HEK293 (cell line): Measurements from ENCODE around the gene TMEM114.
A peak's percentile ranks its signal among the peaks of the same experiment; 100 is the strongest.

Experiments
- CTCF ChIA-PET: fragments of 350-600 bp; formaldehyde crosslinking; extraction: SDS; loops from one replicate; lab custom pipeline; 2021; ENCODE audit warnings: antibody characterized with exemption; lab: Yijun Ruan, JAX
- POLR2A ChIA-PET: fragments of 300-600 bp; formaldehyde crosslinking; extraction: SDS; loops from one replicate; lab custom pipeline; 2020; ENCODE audit warnings: antibody characterized with exemption, inconsistent platforms; lab: Yijun Ruan, JAX
- H3K27ac ChIP-seq: fragments of 200-500 bp; sonication (Bioruptor generic); 2 replicates; pipeline ENCODE4 v1.5.1; 2014; ENCODE audit warnings: low read depth, low read length, control low read depth, inconsistent platforms; ENCODE audit errors: extremely low read depth
- H3K36me3 ChIP-seq, 2 experiments: fragments of 200-500 bp in 1 of 2; sonication (Bioruptor generic) in 1 of 2; 1 replicate in 1 of 2; 2 replicates in 1 of 2; pipeline ENCODE4 v1.5.1; 2014 to 2017; ENCODE audit warnings: inconsistent platforms in 2 of 2, low read length in 2 of 2; ENCODE audit not compliant: control insufficient read depth in 2 of 2, insufficient read depth in 1 of 2
- H3K4me1 ChIP-seq: fragments of 200-500 bp; sonication (Bioruptor generic); 2 replicates; pipeline ENCODE4 v1.5.1; 2014; ENCODE audit warnings: mild to moderate bottlenecking, low read length, inconsistent platforms; ENCODE audit not compliant: control insufficient read depth, insufficient read depth
- H3K4me3 ChIP-seq: 2 replicates; pipeline ENCODE4 v1.5.1; 2011; ENCODE audit warnings: low read depth, mild to moderate bottlenecking, control low read depth, low read length, moderate library complexity
- H3K9me3 ChIP-seq: fragments of 200-500 bp; sonication (Bioruptor generic); 2 replicates; pipeline ENCODE4 v1.5.1; 2014; ENCODE audit warnings: low read depth, low read length, inconsistent platforms; ENCODE audit not compliant: control insufficient read depth, insufficient read depth
- GLI2 ChIP-seq: fragments of 450-650 bp; formaldehyde crosslinking; IDR thresholded peaks from 2 replicates; pipeline ENCODE4; 2017; ENCODE audit warnings: missing biosample characterization, missing genetic modification characterization, low read depth, borderline replicate concordance
- IKZF3 ChIP-seq: fragments of 450-650 bp; IDR thresholded peaks from 2 replicates; pipeline ENCODE4 v1.5.0; 2018; ENCODE audit warnings: missing biosample characterization, mild to moderate bottlenecking, missing genetic modification characterization, moderate library complexity
- KLF1 ChIP-seq: fragments of 450-650 bp; formaldehyde crosslinking; IDR thresholded peaks from 2 replicates; pipeline ENCODE4 v1.5.1; 2016; ENCODE audit warnings: missing biosample characterization, missing genetic modification characterization
- PRDM2 ChIP-seq: fragments of 450-650 bp; formaldehyde crosslinking; IDR thresholded peaks from 2 replicates; pipeline ENCODE4 v1.5.1; 2016; ENCODE audit warnings: missing biosample characterization, missing genetic modification characterization, borderline replicate concordance
- PRDM6 ChIP-seq: fragments of 450-650 bp; formaldehyde crosslinking; IDR thresholded peaks from 2 replicates; pipeline ENCODE4 v1.5.1; 2017; ENCODE audit warnings: missing biosample characterization, missing genetic modification characterization
- SP2 ChIP-seq: fragments of 450-650 bp; formaldehyde crosslinking; IDR thresholded peaks from 2 replicates; pipeline ENCODE4 v1.5.1; 2016; ENCODE audit warnings: missing biosample characterization, missing genetic modification characterization
- TCF7L2 ChIP-seq: IDR thresholded peaks from 2 replicates; pipeline ENCODE4 v1.6.1; 2011; ENCODE audit warnings: low read depth, mild to moderate bottlenecking, inconsistent platforms, low read length, moderate library complexity, borderline replicate concordance
- ZBTB21 ChIP-seq: fragments of 450-650 bp; formaldehyde crosslinking; IDR thresholded peaks from 2 replicates; pipeline ENCODE4 v1.5.1; 2017; ENCODE audit warnings: missing biosample characterization, missing genetic modification characterization
- ZIC2 ChIP-seq: fragments of 450-650 bp; formaldehyde crosslinking; IDR thresholded peaks from 2 replicates; pipeline ENCODE4 v1.5.1; 2016; ENCODE audit warnings: missing biosample characterization, missing genetic modification characterization
- ZNF10 ChIP-seq: fragments of 450-650 bp; formaldehyde crosslinking; IDR thresholded peaks from 2 replicates; pipeline ENCODE4 v1.5.1; 2017; ENCODE audit warnings: missing biosample characterization, missing genetic modification characterization
- ZNF133 ChIP-seq: fragments of 450-650 bp; formaldehyde crosslinking; IDR thresholded peaks from 2 replicates; pipeline ENCODE4 v1.5.1; 2016; ENCODE audit warnings: missing biosample characterization, missing genetic modification characterization
- ZNF426 ChIP-seq: fragments of 450-650 bp; formaldehyde crosslinking; IDR thresholded peaks from 2 replicates; pipeline ENCODE4 v1.5.1; 2017; ENCODE audit warnings: missing biosample characterization, missing genetic modification characterization, mild to moderate bottlenecking, inconsistent platforms, moderate library complexity
- ZNF514 ChIP-seq: fragments of 450-650 bp; formaldehyde crosslinking; IDR thresholded peaks from 2 replicates; pipeline ENCODE4 v1.5.1; 2016; ENCODE audit warnings: missing biosample characterization, missing genetic modification characterization
- ZNF768 ChIP-seq: fragments of 450-650 bp; formaldehyde crosslinking; IDR thresholded peaks from 2 replicates; pipeline ENCODE4 v1.5.1; 2018; ENCODE audit warnings: missing biosample characterization, mild to moderate bottlenecking, missing genetic modification characterization
- ZSCAN16 ChIP-seq: fragments of 450-650 bp; formaldehyde crosslinking; IDR thresholded peaks from 2 replicates; pipeline ENCODE4 v1.5.1; 2016; ENCODE audit warnings: missing biosample characterization, missing genetic modification characterization
- TF ChIP-seq, protein P1 (sequence below): fragments of 450-650 bp; formaldehyde crosslinking; IDR thresholded peaks from 2 replicates; pipeline ENCODE4 v1.5.1; 2017; ENCODE audit warnings: missing biosample characterization, missing genetic modification characterization
- TF ChIP-seq, protein P2 (sequence below): sonication (generic); formaldehyde crosslinking; IDR thresholded peaks from 2 replicates; pipeline ENCODE4 v1.8.1; 2022; ENCODE audit warnings: mild to moderate bottlenecking, moderate library complexity, missing genetic modification reagents
- TF ChIP-seq, protein P3 (sequence below): fragments of 450-650 bp; formaldehyde crosslinking; IDR thresholded peaks from 2 replicates; pipeline ENCODE4 v1.5.1; 2016; ENCODE audit warnings: missing biosample characterization, missing genetic modification characterization

TMEM114 gene

DNA sequence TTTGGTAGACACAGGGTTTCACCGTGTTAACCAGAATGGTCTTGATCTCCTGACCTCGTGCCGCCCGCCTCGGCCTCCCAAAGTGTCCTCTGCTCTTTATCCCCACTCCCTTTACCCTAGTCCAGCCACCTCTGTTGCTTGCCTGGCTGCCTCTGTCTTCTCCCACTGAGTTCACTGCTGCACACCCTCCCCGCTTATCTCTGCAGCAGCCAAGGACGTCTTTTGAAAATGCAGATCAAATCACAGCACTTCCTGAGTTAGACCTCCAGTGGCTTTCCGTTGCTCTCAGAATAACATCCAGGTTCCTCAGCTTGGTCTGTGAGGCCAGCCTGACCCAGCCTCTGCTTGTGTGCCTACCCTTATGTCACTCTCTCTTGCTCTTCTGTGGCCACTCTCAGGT lies 36.6 kb upstream of the TMEM114 start:
- POLR2A ChIA-PET: no interaction called here
- Histone ChIP-seq H3K9me3 (no peaks in the 10 kb centered on the region), H3K27ac (no peak overlapping the region), H3K36me3 (peaks cover 19 to 75% of the 10 kb centered on the region in 2 experiments; a peak in 2 of 3 replicates)
- TF ChIP-seq, protein P1, sequence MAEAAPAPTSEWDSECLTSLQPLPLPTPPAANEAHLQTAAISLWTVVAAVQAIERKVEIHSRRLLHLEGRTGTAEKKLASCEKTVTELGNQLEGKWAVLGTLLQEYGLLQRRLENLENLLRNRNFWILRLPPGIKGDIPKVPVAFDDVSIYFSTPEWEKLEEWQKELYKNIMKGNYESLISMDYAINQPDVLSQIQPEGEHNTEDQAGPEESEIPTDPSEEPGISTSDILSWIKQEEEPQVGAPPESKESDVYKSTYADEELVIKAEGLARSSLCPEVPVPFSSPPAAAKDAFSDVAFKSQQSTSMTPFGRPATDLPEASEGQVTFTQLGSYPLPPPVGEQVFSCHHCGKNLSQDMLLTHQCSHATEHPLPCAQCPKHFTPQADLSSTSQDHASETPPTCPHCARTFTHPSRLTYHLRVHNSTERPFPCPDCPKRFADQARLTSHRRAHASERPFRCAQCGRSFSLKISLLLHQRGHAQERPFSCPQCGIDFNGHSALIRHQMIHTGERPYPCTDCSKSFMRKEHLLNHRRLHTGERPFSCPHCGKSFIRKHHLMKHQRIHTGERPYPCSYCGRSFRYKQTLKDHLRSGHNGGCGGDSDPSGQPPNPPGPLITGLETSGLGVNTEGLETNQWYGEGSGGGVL (tag by site-specific recombination): no peak
- TF ChIP-seq ZNF10 (tag by site-specific recombination): no peak
- TF ChIP-seq TCF7L2: no peak
- no peak for TF ChIP-seq GLI2 (tag by site-specific recombination)
- TF ChIP-seq, all 188 proteins: peak for 0
- CTCF ChIA-PET: no interaction called here
- no peak overlapping the region for H3K4me3 ChIP-seq
- H3K4me1 ChIP-seq: peaks cover 4% of the 10 kb centered on the region; the same call in 1 of the 2 replicates

- Histone ChIP-seq H3K27ac (no peak overlapping the region), H3K4me3 (no peak overlapping the region), H3K36me3 (peaks cover 19 to 62% of the 10 kb centered on the region in 2 experiments; a peak in 2 of 3 replicates), H3K9me3 (no peaks in the 10 kb centered on the region), H3K4me1 (peaks cover 4% of the 10 kb centered on the region; the same call in 1 of the 2 replicates)
- ChIA-PET CTCF (interaction anchor here (0.7 to 1.2 kb wide), 2 partner anchors 10 to 802 kb away, joined by 3 read pairs; no protein-coding TSS in a partner anchor), POLR2A (no interaction called here)
- TF ChIP-seq ZSCAN16 (tag by site-specific recombination): no peak
- TF ChIP-seq ZNF768 (tag by site-specific recombination): no peak
- TF ChIP-seq ZIC2 (tag by site-specific recombination): no peak
- TF ChIP-seq KLF1 (tag by site-specific recombination): no peak
These were observed 35.3 kb upstream of the TMEM114 start for GRCh38 chr16:8625491-8626087.

- CTCF ChIA-PET: interaction anchor here (0.6 to 1.7 kb wide), 3 partner anchors 9 to 56 kb away, joined by 3 to 5 read pairs (median 3); no protein-coding TSS in a partner anchor
- POLR2A ChIA-PET: no interaction called here
- Histone ChIP-seq H3K4me1 (peaks cover 4% of the 10 kb centered on the region; the same call in 1 of the 2 replicates), H3K4me3 (no peak overlapping the region), H3K36me3 (peaks cover 14 to 42% of the 10 kb centered on the region in 2 experiments; a peak in 2 of 3 replicates), H3K27ac (no peak overlapping the region), H3K9me3 (no peaks in the 10 kb centered on the region)
- TF ChIP-seq PRDM6 (tag by site-specific recombination): no peak
- TF ChIP-seq SP2 (tag by site-specific recombination): no peak
- no peak for TF ChIP-seq ZNF768 (tag by site-specific recombination)
- TF ChIP-seq, protein P2, sequence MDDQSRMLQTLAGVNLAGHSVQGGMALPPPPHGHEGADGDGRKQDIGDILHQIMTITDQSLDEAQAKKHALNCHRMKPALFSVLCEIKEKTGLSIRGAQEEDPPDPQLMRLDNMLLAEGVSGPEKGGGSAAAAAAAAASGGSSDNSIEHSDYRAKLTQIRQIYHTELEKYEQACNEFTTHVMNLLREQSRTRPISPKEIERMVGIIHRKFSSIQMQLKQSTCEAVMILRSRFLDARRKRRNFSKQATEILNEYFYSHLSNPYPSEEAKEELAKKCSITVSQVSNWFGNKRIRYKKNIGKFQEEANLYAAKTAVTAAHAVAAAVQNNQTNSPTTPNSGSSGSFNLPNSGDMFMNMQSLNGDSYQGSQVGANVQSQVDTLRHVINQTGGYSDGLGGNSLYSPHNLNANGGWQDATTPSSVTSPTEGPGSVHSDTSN (CRISPR knock-in tag): no peak
- no peak for TF ChIP-seq PRDM2 (tag by site-specific recombination)
- TF ChIP-seq, protein P3, sequence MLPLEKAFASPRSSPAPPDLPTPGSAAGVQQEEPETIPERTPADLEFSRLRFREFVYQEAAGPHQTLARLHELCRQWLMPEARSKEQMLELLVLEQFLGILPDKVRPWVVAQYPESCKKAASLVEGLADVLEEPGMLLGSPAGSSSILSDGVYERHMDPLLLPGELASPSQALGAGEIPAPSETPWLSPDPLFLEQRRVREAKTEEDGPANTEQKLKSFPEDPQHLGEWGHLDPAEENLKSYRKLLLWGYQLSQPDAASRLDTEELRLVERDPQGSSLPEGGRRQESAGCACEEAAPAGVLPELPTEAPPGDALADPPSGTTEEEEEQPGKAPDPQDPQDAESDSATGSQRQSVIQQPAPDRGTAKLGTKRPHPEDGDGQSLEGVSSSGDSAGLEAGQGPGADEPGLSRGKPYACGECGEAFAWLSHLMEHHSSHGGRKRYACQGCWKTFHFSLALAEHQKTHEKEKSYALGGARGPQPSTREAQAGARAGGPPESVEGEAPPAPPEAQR: no peak
- peak; percentile 66 for TF ChIP-seq ZBTB21
- no peak for TF ChIP-seq ZNF426 (tag by site-specific recombination)
- peak; percentile 67; the same call in 1 of the 2 replicates for TF ChIP-seq IKZF3
- no peak for TF ChIP-seq ZNF514 (tag by site-specific recombination)
- no peak for TF ChIP-seq ZNF133 (tag by site-specific recombination)
These were observed 33.3 kb upstream of the TMEM114 start for GRCh38 chr16:8623634-8624033.
